HL-60 (cell line): ENCODE results near the gene LIPC.

Experiments used
- DNase-seq, 2 experiments: peaks; one replicate each; pipeline ENCODE4 v3.0.0-alpha.2; 2010 to 2020; ENCODE audit warnings: low read depth in 1 of 2, low spot score in 1 of 2
- H3K27ac ChIP-seq: fragments of 250-450 bp; sonication (Bioruptor Pico); replicated peaks from 2 replicates; pipeline ENCODE4 v1.5.1; 2020; ENCODE audit warnings: mild to moderate bottlenecking, moderate library complexity
- H3K27me3 ChIP-seq: fragments of 250-450 bp; sonication (Bioruptor Pico); 2 replicates; pipeline ENCODE4 v1.5.1; 2021; ENCODE audit warnings: mild to moderate bottlenecking, moderate library complexity; ENCODE audit not compliant: insufficient read depth, poor library complexity, severe bottlenecking
- H3K4me3 ChIP-seq: replicated peaks from 2 replicates; pipeline ENCODE4 v1.5.1; 2011; ENCODE audit warnings: mild to moderate bottlenecking, control low read depth, low read length; ENCODE audit not compliant: insufficient read depth
- GABPA ChIP-seq: IDR thresholded peaks from 2 replicates; pipeline ENCODE4 v1.6.1; 2012; ENCODE audit warnings: low read depth
- POLR2AphosphoS5 ChIP-seq: IDR thresholded peaks from 2 replicates; pipeline ENCODE4 v1.6.1; 2012; ENCODE audit warnings: low read depth
- SPI1 ChIP-seq: IDR thresholded peaks from 2 replicates; pipeline ENCODE4 v1.6.1; 2012; ENCODE audit warnings: low read depth, mild to moderate bottlenecking, borderline replicate concordance
- TF ChIP-seq, protein P1 (sequence below): IDR thresholded peaks from 2 replicates; pipeline ENCODE4 v1.6.1; 2012; ENCODE audit warnings: low read depth; ENCODE audit not compliant: insufficient replicate concordance
- TF ChIP-seq, protein P2 (sequence below): IDR thresholded peaks from one replicate; pipeline ENCODE4 v1.5.1; 2011; ENCODE audit warnings: low read length, control low read depth, inconsistent platforms; ENCODE audit not compliant: insufficient read depth

LIPC gene

DNA sequence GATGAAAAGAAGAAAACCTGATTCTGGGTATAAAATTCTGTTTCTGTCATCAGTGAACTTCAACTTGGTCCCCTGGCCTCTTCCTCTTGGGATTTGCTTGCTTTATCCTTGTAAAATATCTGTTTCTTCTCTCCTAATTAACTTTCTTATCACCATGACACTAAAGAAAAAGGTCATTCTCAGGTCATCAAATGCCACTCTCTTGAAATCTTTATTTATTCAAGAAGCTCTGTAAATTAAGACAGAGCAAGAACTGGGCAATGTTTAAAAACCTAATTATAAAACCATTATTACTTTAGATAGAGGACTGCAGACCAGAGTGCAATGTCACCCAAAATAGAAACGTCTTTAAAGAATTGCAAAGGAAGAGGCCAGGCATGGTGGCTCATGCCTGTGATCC, 6.0 kb upstream of the LIPC start:
- Histone ChIP-seq H3K27ac (no peak overlapping the region), H3K4me3 (no peak overlapping the region), H3K27me3 (no peaks in the 10 kb centered on the region)
- no peak for DNase-seq
- TF ChIP-seq GABPA (no peak), SPI1 (no peak), POLR2AphosphoS5 (no peak)
- TF ChIP-seq, protein P1, sequence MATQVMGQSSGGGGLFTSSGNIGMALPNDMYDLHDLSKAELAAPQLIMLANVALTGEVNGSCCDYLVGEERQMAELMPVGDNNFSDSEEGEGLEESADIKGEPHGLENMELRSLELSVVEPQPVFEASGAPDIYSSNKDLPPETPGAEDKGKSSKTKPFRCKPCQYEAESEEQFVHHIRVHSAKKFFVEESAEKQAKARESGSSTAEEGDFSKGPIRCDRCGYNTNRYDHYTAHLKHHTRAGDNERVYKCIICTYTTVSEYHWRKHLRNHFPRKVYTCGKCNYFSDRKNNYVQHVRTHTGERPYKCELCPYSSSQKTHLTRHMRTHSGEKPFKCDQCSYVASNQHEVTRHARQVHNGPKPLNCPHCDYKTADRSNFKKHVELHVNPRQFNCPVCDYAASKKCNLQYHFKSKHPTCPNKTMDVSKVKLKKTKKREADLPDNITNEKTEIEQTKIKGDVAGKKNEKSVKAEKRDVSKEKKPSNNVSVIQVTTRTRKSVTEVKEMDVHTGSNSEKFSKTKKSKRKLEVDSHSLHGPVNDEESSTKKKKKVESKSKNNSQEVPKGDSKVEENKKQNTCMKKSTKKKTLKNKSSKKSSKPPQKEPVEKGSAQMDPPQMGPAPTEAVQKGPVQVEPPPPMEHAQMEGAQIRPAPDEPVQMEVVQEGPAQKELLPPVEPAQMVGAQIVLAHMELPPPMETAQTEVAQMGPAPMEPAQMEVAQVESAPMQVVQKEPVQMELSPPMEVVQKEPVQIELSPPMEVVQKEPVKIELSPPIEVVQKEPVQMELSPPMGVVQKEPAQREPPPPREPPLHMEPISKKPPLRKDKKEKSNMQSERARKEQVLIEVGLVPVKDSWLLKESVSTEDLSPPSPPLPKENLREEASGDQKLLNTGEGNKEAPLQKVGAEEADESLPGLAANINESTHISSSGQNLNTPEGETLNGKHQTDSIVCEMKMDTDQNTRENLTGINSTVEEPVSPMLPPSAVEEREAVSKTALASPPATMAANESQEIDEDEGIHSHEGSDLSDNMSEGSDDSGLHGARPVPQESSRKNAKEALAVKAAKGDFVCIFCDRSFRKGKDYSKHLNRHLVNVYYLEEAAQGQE: no peak
- TF ChIP-seq, protein P2, sequence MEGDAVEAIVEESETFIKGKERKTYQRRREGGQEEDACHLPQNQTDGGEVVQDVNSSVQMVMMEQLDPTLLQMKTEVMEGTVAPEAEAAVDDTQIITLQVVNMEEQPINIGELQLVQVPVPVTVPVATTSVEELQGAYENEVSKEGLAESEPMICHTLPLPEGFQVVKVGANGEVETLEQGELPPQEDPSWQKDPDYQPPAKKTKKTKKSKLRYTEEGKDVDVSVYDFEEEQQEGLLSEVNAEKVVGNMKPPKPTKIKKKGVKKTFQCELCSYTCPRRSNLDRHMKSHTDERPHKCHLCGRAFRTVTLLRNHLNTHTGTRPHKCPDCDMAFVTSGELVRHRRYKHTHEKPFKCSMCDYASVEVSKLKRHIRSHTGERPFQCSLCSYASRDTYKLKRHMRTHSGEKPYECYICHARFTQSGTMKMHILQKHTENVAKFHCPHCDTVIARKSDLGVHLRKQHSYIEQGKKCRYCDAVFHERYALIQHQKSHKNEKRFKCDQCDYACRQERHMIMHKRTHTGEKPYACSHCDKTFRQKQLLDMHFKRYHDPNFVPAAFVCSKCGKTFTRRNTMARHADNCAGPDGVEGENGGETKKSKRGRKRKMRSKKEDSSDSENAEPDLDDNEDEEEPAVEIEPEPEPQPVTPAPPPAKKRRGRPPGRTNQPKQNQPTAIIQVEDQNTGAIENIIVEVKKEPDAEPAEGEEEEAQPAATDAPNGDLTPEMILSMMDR: no peak

DNA sequence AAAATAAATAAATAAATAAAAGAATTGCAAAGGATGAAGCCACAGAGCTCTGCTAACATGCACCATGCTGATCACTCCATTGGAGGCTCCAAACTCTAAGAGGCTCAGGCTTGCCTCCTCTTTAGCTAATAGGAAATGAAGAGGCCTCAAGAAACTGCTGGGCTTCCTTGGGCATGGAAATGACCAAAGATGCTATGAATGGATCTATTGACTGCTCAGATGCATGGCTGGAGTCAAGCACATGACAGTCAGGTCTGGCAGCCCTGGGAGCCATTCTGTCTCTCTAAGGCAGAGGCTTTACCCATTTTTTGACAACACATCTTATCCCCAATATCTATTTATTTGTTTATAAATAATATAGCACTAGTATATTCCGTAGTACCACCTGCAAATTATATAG, 5.3 kb upstream of the LIPC start:
- no peak for DNase-seq
- no peak overlapping the region for H3K4me3 ChIP-seq
- TF ChIP-seq, protein P2: no peak
- no peak for TF ChIP-seq POLR2AphosphoS5
- no peak for TF ChIP-seq SPI1
- TF ChIP-seq GABPA: no peak
- TF ChIP-seq, protein P1: no peak
- H3K27me3 ChIP-seq: no peaks in the 10 kb centered on the region
- H3K27ac ChIP-seq: no peak overlapping the region

DNA sequence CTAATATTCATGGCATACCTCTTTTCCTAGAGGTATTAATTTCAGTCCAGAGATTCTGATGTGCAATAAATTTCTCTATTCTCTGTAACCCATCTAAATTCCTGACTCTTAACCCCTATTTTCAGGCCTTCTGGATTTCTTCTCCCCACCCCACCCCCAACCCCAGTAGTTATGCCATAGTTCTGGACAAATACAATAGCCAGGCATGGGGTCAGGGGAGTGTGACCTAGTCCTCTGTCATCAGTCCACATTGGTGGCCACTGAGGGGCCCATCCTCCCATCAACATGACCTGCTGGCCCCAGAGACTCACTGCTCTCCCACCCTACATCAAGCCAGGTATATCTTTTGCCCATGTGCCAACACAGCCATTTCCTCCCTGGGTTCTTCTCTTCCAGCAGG, 3.8 kb upstream of the LIPC start:
- TF ChIP-seq GABPA: no peak
- TF ChIP-seq, protein P1: no peak
- TF ChIP-seq, protein P2: no peak
- no peak overlapping the region for H3K27ac ChIP-seq
- H3K27me3 ChIP-seq: no peaks in the 10 kb centered on the region
- H3K4me3 ChIP-seq: no peak overlapping the region
- DNase-seq: no peak
